Kasumi-1 (cell line): ENCODE results near the gene HIRA.

ENCODE experiments used
- DNase-seq, 2 experiments: peaks; one replicate each; lab custom pipeline; 2025; lab: John Stamatoyannopoulos, UW

The HIRA gene

DNA sequence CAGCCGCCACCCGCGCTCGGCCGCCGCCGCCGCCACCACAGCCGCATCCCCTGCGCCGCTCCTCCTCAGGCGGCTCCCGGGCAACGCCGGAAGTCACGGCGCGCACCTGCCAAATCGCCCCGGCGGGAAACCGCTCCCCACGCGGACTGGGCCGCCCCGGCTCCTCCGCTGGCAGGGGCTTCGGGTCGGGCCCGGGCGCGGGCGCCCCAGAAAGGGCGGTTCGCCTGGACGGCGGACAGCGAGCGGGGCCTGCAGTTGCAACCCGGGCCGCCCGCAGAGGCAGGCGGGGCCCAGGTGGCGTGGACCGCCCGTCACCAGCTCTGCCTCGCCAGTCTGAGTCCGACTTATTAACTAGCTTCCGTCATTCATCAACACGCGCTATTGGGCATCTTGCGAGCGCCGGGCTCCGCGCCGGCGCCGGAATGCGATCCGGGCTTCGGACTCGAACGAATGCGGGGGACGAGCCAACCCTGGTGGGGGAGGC is at the start of gene HIRA:
Gene HIRA (minus strand): TSS at position 85 of the 484 bp plus-strand sequence. CDS start 257 bp downstream, outside the sequence.
- peak; percentile 39 to 51 for DNase-seq

- DNase-seq = no peak
Measured at GRCh38 chr22:19480789-19481188, 49.3 kb upstream of the HIRA start.

GRCh38 chr22:19480173-19480568 is 48.6 kb upstream of the HIRA start:
- DNase-seq = no peak

GRCh38 chr22:19479355-19480172 is 48.0 kb upstream of the HIRA start, which contains the start of gene CDC45:
CDC45 (plus strand) TSS chr22:19479920; CDS start chr22:19479969, 49 bp downstream.
- peak; percentile 99 for DNase-seq

GRCh38 chr22:19478901-19479354 is 47.4 kb upstream of the HIRA start, which contains the start of gene UFD1:
UFD1 (minus strand) TSS chr22:19479193; CDS start chr22:19479085, 108 bp downstream.
- DNase-seq = peak; percentile 81 to 86

- DNase-seq = peak; percentile 17 to 18
Measured at GRCh38 chr22:19478045-19478900, 46.7 kb upstream of the HIRA start.

GRCh38 chr22:19477321-19478044 is 46.0 kb upstream of the HIRA start:
- peak; percentile 25 to 46 for DNase-seq

DNA sequence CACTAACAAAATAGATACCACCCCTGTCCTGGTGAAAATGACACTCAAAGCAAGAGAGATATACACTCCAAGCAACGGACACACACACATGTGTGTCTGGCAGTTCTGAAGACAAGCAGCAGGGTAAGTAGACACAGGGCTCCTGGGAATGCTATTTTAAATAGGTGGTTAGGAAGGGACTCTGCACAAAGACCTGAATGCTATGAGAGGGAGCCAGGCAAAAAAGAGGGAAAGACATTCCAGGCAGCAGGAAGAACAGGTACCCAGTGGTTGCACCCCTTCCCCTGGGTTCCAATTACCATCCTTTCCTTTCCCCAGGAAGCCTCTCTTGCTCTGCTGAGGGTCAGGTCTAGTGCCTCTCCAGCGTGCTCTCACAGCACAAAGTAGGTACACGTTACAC is 44.5 kb upstream of the HIRA start:
- DNase-seq = no peak

- DNase-seq = no peak
Measured at GRCh38 chr22:19473578-19473977, 42.0 kb upstream of the HIRA start.

DNA sequence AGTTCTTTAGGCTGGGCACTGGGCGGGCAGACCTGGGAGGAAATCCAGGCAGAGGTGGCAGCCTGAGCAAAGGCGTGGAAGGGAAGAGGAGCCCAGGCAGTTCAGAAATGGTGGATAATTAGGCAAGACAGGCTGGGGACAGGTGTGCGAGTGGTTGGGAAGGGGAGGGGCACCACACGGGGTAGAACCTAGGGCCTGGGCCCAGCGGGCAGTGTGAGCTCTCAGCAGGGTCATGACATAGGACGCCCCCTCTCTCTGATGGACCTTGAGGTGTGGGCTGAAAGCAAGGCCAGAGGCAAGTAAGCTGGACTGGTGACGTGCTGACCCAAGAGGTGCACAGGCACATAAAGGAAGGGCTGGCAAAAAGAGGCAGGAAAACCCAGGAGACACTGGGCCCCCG is 40.7 kb upstream of the HIRA start:
- no peak for DNase-seq

DNA sequence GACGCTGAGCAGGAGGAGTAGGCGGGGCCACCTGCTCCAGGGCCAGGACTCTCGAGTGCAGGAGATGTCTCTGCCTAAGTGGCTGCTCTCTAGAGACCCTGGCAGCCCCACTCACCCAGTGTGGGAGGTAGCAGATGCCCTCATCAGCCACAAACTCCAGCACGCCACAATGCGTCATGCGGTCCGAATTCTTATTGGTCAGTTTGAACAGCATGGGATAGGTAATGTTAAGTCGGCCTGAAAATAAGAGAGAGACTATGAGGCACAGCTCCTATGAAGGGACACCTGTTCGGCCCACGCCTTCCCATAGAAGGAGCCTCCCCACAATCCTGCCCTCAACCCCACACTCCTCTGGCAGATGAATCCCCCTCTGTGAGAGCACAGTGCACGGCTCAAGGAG is 40.0 kb upstream of the HIRA start:
- no peak for DNase-seq

- no peak for DNase-seq
Measured at GRCh38 chr22:19470010-19470409, 38.5 kb upstream of the HIRA start.

DNA sequence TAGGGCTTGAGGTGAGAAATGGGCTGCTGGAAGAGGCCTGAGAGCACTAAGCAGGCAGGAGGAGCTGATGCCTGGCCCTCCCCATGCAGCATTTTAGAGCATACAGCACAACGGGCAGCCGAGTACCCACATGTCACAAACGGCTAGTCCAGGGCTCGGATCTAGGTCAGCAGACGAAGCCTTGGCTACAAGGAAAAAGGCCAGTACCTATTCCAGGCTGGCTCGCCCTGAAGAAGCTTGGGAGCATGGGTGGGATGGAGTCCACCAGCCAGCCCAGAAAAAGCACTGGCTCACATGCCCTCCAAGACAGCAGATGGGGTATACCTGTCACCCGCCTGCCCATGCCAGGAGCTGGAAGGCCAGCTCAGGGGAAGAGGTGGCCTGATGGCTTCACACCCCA is 37.9 kb upstream of the HIRA start:
- DNase-seq = no peak

GRCh38 chr22:19467912-19468311 is 36.4 kb upstream of the HIRA start:
- DNase-seq = no peak

DNA sequence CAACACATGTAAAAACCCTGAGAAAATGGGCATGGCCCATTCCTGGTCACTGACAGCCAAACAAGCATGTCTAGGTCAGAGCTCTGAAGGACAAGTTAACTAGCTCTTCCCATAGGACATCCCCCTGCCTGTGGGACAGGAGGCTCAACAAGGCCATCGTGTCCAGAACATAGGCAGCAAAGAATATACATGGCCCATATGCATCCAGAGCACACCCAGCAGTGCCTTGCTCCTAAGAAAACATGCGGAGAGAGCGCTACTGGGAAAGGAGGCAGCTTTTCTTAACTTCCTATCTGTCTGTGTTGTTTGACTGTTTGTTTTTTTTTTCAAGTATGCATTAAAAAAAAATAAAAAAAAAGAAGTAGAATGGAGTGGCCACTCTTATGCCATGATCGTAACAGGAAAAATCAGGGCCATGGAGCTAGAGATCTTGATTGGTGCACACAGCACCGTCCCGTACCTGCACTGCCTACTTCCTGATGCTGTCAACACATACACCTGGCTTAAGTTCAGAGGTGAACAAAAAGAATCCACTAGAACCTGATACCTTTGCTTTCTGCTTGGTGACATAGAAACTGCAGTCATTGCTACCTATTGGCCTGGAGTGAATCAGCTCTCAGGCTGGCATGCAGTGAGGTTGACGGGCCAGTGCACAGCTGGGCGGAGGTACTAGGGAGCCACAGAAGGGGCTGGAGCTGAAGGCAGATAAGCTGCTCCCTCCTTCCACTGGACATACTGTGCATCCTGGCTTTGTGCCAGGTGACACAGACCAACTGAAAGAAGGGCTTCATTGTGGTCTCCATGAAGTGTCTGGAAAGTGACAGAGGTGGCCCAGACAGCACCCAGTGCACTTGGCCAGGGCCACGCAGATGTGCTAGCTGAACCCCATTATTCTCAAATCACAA is 35.6 kb upstream of the HIRA start:
- DNase-seq = no peak

DNA sequence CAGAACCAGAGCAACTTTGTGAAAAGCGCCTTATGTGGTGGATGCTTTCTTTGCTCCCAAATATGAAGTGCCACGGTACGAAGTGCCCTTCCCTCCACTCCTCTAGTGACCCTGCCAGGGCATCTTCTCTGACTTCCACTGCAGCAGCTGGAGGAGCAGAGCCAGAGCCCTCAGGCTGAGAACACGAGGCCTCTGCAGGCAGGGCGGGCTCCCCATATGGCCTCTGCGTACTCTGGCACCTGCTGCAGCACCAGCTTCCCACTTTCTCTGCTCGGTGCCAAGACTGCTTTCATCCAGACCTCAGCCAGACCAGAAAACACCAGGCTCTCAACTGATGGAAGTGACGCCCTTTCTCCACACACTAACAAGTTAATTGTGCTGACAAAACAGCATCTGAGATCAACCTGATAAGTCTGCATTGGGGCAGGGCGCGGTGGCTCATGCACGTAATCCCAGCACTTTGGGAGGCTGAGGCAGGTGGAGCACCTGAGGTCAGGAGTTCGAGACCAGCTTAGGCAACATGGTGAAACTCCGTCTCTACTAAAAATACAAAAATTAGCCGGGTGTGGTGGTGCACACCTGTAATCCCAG is 34.7 kb upstream of the HIRA start:
- DNase-seq = no peak

- no peak for DNase-seq
Measured at GRCh38 chr22:19464975-19465374, 33.4 kb upstream of the HIRA start.

DNA sequence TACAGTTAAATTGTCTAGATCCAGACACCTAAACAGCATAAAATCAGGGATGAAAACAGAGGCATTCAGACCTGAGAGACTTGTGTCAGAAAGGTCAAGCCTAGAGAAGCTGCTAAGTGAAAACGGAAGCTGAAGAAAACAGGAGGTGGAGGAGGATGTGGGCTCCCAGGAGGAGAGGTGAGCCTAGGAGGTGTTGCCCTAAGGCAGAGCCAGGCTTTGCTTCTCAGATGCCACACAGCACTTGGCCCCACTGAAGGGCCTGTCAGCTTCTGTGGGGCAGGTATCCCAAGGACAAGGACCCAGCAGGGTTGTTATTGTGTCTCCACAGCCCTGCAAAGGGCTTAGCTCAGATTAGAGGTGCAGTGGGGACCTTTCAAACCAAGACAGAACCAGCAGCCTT is 33.0 kb upstream of the HIRA start:
- DNase-seq = no peak

GRCh38 chr22:19463491-19464469 is 32.2 kb upstream of the HIRA start:
- no peak for DNase-seq
